ENCODE measurements around the gene UFSP1. TPM values are rescaled to one million over a fixed set of nuclear protein-coding genes. Genes with fewer than 3 reads are reported as not detected.
A peak's percentile ranks its signal among the peaks of the same experiment; 100 is the strongest.

The UFSP1 gene
- total and polyA plus RNA-seq, 2 experiments from 2014 or later: 3.9 to 4.2 TPM

GRCh38 chr7:100895956-100896731, 6.6 kb upstream of the UFSP1 start:
- Histone ChIP-seq H3K27me3 (peaks cover 14% of the 10 kb centered on the region), H3K4me2 (peak overlapping the region; percentile 100), H3K9me2 (replicated peaks; ENCODE audit: insufficient read depth) (no peaks in the 10 kb centered on the region), H3K36me3 (replicated peaks; ENCODE audit: insufficient read depth, low read depth) (no peaks in the 10 kb centered on the region), H3K79me2 (no peaks in the 10 kb centered on the region), H4K20me1 (ENCODE audit: insufficient read depth, poor library complexity, severe bottlenecking) (no peaks in the 10 kb centered on the region), H3K27ac (peak overlapping the region; percentile 62), H3K9me3 (ENCODE audit: low read depth) (no peaks in the 10 kb centered on the region), H2AFZ (peak overlapping the region; percentile 66), H3K4me3 (no peak overlapping the region), H3K4me1 (ENCODE audit: insufficient read depth) (peaks cover 18% of the 10 kb centered on the region)
- WGBS (ENCODE audit: low lambda C conversion rate, missing lambda C conversion rate): 8% methylated on average over 45 of the region's 54 CpGs
- TF ChIP-seq EZH2 (IDR thresholded peaks at IDR 0.05; ENCODE audit: borderline replicate concordance) (peak; percentile 78), CTCF (IDR thresholded peaks at IDR 0.05; ENCODE audit: poor library complexity) (no peak), EZH2phosphoT487 (IDR thresholded peaks at IDR 0.05; ENCODE audit: low read depth, severe bottlenecking, unreplicated experiment) (peak; percentile 23)
- DNase-seq (ENCODE audit: low spot score): peak; percentile 77

- peak within 1 kb of the TSS; percentile 78 for H3K4me3 ChIP-seq
- no peaks in the 10 kb centered on the region for H3K79me2 ChIP-seq
- no peak for DNase-seq (ENCODE audit: low spot score)
- peaks cover 14% of the 10 kb centered on the region for H3K27me3 ChIP-seq
- H3K4me2 ChIP-seq: peak within 1 kb of the TSS; percentile 100
- peak within 1 kb of the TSS; percentile 66 for H2AFZ ChIP-seq
- no CpG with 5 or more reads among the region's 32 CpGs for WGBS (ENCODE audit: low lambda C conversion rate, missing lambda C conversion rate)
- peaks cover 23% of the 10 kb centered on the region for H3K4me1 ChIP-seq (ENCODE audit: insufficient read depth)
- no peaks in the 10 kb centered on the region for H4K20me1 ChIP-seq (ENCODE audit: insufficient read depth, poor library complexity, severe bottlenecking)
- peak within 1 kb of the TSS; percentile 62 for H3K27ac ChIP-seq
- no peaks in the 10 kb centered on the region for H3K36me3 ChIP-seq (replicated peaks; ENCODE audit: insufficient read depth, low read depth)
- TF ChIP-seq CTCF (IDR thresholded peaks at IDR 0.05; ENCODE audit: poor library complexity): no peak
- H3K9me3 ChIP-seq (ENCODE audit: low read depth): no peaks in the 10 kb centered on the region
- no peaks in the 10 kb centered on the region for H3K9me2 ChIP-seq (replicated peaks; ENCODE audit: insufficient read depth)
Measured at GRCh38 chr7:100895701-100895955, 6.1 kb upstream of the UFSP1 start, which contains the start of gene ACHE. Gene ACHE, minus strand, starts transcription at chr7:100895888. Its CDS starts 1,656 bp downstream, at chr7:100894232.

GRCh38 chr7:100894860-100895700, 5.6 kb upstream of the UFSP1 start:
- WGBS (ENCODE audit: low lambda C conversion rate, missing lambda C conversion rate): 2% methylated on average over 34 of the region's 83 CpGs
- Histone ChIP-seq H3K9me3 (ENCODE audit: low read depth) (no peaks in the 10 kb centered on the region), H3K27me3 (peaks cover 14% of the 10 kb centered on the region), H3K36me3 (replicated peaks; ENCODE audit: insufficient read depth, low read depth) (no peaks in the 10 kb centered on the region), H3K27ac (no peak overlapping the region), H3K4me1 (ENCODE audit: insufficient read depth) (peaks cover 28% of the 10 kb centered on the region), H3K79me2 (no peaks in the 10 kb centered on the region), H4K20me1 (ENCODE audit: insufficient read depth, poor library complexity, severe bottlenecking) (no peaks in the 10 kb centered on the region), H2AFZ (peak overlapping the region; percentile 66), H3K4me3 (peak overlapping the region; percentile 78), H3K4me2 (peak overlapping the region; percentile 100), H3K9me2 (replicated peaks; ENCODE audit: insufficient read depth) (no peaks in the 10 kb centered on the region)
- TF ChIP-seq CTCF (IDR thresholded peaks at IDR 0.05; ENCODE audit: poor library complexity) (peak; percentile 96), EZH2phosphoT487 (IDR thresholded peaks at IDR 0.05; ENCODE audit: low read depth, severe bottlenecking, unreplicated experiment) (no peak)
- DNase-seq (ENCODE audit: low spot score): peak; percentile 81
